ENCODE measurements around the gene GALNT6.
A peak's percentile ranks its signal among the peaks of the same experiment; 100 is the strongest.
"Not testable (repeated sequence)": the region's sequence is repeated elsewhere in the genome, so short reads cannot be mapped to it uniquely, and the experiment has no call there.

GALNT6 gene

DNA sequence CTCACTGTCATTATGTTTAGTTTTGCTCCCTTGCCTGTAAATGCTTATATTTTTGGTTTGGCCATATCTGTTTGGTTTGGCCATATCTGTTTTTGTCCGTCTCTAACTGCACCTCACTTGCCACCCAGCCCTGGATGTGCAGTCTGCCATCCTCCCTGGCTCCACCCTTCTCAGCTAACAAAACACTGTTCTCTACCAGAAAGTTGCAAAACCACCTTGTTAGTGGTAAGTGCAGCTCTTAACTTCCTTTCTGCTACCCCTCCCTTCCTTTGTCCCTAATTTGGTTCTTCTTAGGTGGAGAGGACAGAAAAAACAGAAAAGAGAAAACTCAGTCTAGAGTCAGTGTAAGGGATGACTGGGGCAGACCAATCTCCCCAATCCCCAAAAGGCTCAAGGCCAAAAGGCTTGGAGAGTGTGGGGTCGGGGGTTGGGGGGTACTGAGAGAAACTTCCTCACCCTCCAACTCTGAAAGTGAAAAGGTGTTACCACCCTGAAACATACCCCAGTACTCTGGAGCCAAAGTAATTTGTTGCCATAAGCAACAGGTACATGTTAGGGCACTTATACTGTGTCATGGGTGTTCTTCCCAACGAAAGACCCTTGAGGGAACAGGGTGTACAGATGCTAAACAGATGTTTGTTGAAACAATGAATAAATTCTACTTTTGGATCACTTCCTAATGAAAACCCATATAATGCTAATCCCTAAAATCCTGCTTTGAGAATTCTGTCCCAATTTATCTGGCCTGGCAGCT lies 72.2 kb downstream of the GALNT6 start:
- peak; percentile 62 for DNase-seq

- not testable (repeated sequence) for DNase-seq
These were observed 73.0 kb downstream of the GALNT6 start for GRCh38 chr12:51318057-51318806.

GRCh38 chr12:51311389-51311788 lies 79.8 kb downstream of the GALNT6 start:
- no peak for DNase-seq

DNA sequence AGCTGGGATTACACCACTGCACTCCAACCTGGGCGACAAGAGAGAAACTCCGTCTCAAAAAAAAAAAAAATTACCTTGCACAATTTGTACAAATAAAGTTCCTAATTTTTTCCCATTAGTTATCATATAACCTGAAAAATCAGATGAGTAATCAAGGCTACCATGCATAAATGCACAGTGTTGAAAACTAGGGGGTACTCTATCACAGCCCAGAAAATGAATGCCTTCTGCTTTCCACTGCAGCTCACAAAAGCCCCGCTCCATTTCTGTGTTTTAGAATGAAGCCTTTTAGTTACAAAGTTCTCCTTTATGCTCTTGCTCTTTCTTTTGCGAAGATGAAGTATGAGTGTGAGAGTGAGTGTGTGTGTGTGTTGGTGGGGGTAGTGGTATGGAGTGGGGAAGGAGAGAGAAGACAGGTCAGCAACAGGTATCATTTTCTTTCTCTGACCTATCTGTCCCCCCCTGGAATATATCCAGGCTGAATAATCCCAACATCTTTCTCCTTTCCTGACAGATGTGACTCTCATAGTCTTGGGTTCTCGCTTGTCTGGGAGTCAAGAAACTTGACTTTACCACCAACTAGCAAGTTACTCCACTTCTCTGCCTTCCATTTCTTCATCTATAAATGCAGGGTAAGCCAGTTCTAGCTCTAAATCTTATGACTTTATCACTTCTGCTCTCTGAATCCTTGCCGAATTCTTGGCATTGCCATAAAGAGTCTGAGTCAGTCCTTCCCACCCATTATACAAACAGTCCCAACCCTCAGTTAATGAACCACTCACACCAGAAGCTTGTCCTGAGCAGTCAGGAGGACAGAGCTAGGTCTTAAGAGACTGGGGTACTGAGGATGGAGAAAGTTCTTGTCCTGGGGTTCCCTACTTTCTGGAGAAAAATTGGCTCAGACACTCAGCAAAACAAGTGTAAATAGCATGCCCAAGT lies 83.3 kb downstream of the GALNT6 start:
- DNase-seq, result no peak

DNA sequence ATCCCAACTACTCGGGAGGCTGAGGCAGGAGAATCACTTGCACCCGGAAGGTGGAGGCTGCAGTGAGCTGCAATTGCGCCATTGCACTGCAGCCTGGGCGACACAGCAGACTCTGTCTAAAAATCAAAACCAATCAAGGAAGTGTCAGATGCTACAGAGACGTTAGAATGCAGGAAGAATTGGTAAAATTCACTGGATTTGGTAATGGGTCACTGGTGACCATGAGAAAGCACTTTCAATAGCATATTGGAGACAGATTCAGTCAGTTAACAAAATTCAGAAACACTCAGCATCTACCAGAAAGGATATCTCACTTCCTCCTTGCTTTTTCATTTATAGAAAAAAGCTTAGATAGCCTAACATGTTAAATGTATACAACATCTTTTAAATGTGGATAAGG lies 84.7 kb downstream of the GALNT6 start:
- no peak for DNase-seq
